ENCODE results near the gene MAPRE3. TPM values are rescaled to one million over a fixed set of nuclear protein-coding genes. Genes with fewer than 3 reads are reported as not detected.

MAPRE3 gene
- total RNA-seq, 1 donor from 2014 or later: 27.0 TPM

DNA sequence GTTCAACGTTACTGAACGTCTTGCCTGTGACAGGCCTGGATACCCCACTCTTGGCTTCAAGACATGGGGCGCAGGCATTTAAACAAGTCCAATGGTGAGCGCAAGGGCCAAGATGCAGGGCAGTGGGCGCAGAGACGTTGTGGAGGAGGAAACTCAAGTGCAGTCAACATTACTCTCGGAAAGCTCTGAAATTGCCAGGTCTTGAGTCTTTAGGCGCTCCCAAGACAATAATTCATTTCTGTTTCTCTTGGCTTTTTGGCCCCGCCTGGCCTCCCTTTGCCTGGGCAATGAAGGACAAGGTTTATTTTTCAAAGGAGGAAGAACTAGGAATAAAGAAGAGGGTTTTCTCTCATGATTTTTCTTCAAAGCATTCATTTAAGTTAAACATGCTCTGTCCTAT, 49.0 kb downstream of the MAPRE3 start:
- no peak for FAIRE-seq
- no peak overlapping the region for H3K27ac ChIP-seq (ENCODE audit: low read depth, low read length)

DNA sequence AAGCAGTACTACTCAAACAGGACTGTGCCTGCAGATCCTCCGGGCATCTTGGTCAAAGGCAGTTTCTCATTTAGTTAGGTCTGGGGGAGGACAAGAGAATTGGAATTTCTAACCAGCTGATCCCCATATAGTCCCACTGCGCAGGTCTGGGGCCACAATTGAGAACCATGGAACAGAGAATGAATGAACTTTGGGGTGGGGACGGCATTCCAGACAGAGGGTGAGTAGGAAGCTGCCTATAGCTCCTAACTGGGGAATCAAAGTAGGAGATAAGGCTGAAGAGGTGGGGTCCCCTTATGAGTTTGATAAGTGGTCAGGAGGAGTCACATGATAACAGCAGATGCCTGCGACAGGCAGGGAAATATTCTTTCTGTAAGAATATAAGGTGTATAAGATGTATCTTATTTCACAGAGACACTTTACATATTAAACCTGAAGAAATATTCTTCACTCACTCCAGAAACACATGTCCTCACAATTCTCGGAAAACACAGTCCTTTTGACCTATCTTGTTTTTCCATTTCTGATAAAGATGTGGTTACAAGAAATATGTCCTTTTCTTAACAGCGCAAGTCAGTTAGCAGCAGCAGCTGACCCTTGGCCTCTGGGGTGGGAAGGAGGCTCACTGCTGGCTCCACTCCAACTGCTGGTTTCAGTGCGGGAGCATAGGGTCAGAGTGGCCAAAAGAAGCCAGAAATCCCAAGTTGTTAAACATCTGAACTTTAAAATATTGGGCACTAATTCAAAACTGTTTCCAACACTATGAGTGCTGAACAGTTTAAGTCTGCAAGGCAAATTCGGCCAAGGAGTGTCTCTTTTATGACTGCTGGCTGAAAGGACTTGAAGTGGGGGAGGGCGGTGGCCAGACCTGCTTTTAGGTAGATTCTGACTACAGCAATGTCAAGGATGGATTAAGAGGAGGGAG, 49.8 kb downstream of the MAPRE3 start:
- no peaks in the 10 kb centered on the region for H3K9me3 ChIP-seq (ENCODE audit: insufficient read depth, low read depth, low read length)
- no peak overlapping the region for H3K9ac ChIP-seq (ENCODE audit: low read length)
- Mint-ChIP-seq H3K36me3 (ENCODE audit: low read depth, unreplicated experiment) (peaks cover 12% of the 10 kb centered on the region), H3K4me3 (ENCODE audit: unreplicated experiment) (peak overlapping the region; percentile 4), H3K27ac (ENCODE audit: unreplicated experiment) (peak overlapping the region; percentile 71), H3K4me1 (ENCODE audit: low read depth, unreplicated experiment) (peaks cover 50% of the 10 kb centered on the region), H3K27me3 (ENCODE audit: low read depth, unreplicated experiment) (peaks cover 4% of the 10 kb centered on the region), H3K9me3 (ENCODE audit: unreplicated experiment) (no peaks in the 10 kb centered on the region)
- no peak overlapping the region for H3K4me3 ChIP-seq (ENCODE audit: insufficient read depth, low read depth, low read length)
- TF ChIP-seq, protein P1, sequence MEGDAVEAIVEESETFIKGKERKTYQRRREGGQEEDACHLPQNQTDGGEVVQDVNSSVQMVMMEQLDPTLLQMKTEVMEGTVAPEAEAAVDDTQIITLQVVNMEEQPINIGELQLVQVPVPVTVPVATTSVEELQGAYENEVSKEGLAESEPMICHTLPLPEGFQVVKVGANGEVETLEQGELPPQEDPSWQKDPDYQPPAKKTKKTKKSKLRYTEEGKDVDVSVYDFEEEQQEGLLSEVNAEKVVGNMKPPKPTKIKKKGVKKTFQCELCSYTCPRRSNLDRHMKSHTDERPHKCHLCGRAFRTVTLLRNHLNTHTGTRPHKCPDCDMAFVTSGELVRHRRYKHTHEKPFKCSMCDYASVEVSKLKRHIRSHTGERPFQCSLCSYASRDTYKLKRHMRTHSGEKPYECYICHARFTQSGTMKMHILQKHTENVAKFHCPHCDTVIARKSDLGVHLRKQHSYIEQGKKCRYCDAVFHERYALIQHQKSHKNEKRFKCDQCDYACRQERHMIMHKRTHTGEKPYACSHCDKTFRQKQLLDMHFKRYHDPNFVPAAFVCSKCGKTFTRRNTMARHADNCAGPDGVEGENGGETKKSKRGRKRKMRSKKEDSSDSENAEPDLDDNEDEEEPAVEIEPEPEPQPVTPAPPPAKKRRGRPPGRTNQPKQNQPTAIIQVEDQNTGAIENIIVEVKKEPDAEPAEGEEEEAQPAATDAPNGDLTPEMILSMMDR (IDR thresholded peaks at IDR 0.05; ENCODE audit: insufficient read depth, low read depth, low read length): no peak
- no peak for TF ChIP-seq EZH2 (IDR thresholded peaks at IDR 0.05; ENCODE audit: insufficient read depth, low read length)
- no peaks in the 10 kb centered on the region for H3K79me2 ChIP-seq (ENCODE audit: insufficient read depth, low read length)
- no peaks in the 10 kb centered on the region for H3K36me3 ChIP-seq (ENCODE audit: insufficient read depth, low read length)
- no peak overlapping the region for H2AFZ ChIP-seq (ENCODE audit: low read depth, low read length)
- peaks cover 18% of the 10 kb centered on the region for H3K4me1 ChIP-seq (ENCODE audit: insufficient read depth, low read length)
- peaks cover 45% of the 10 kb centered on the region for H4K20me1 ChIP-seq (ENCODE audit: insufficient read depth, low read length)
- H3K27ac ChIP-seq (ENCODE audit: low read depth, low read length): no peak overlapping the region
- H3K4me2 ChIP-seq (ENCODE audit: low read length): no peak overlapping the region
- FAIRE-seq (no peak), DNase-seq (ENCODE audit: low read depth) (no peak)
- no peaks in the 10 kb centered on the region for H3K27me3 ChIP-seq (ENCODE audit: insufficient read depth, low read length)

More for the DNA sequence above, 49.0 kb downstream of the MAPRE3 start:
- no peak for TF ChIP-seq EZH2 (IDR thresholded peaks at IDR 0.05; ENCODE audit: insufficient read depth, low read length)
- TF ChIP-seq, protein P1 (IDR thresholded peaks at IDR 0.05; ENCODE audit: insufficient read depth, low read depth, low read length): no peak
- Histone ChIP-seq H3K4me1 (ENCODE audit: insufficient read depth, low read length) (peaks cover 18% of the 10 kb centered on the region), H3K9ac (ENCODE audit: low read length) (no peak overlapping the region), H3K79me2 (ENCODE audit: insufficient read depth, low read length) (no peaks in the 10 kb centered on the region), H2AFZ (ENCODE audit: low read depth, low read length) (no peak overlapping the region), H3K36me3 (ENCODE audit: insufficient read depth, low read length) (no peaks in the 10 kb centered on the region), H3K27me3 (ENCODE audit: insufficient read depth, low read length) (no peaks in the 10 kb centered on the region), H4K20me1 (ENCODE audit: insufficient read depth, low read length) (peaks cover 41% of the 10 kb centered on the region), H3K4me2 (ENCODE audit: low read length) (no peak overlapping the region), H3K9me3 (ENCODE audit: insufficient read depth, low read depth, low read length) (no peaks in the 10 kb centered on the region), H3K4me3 (ENCODE audit: insufficient read depth, low read depth, low read length) (no peak overlapping the region)
- H3K4me3 Mint-ChIP-seq (ENCODE audit: unreplicated experiment): no peak overlapping the region
- peaks cover 14% of the 10 kb centered on the region for H3K36me3 Mint-ChIP-seq (ENCODE audit: low read depth, unreplicated experiment)
- DNase-seq (ENCODE audit: low read depth): no peak
- H3K27me3 Mint-ChIP-seq (ENCODE audit: low read depth, unreplicated experiment): peaks cover 4% of the 10 kb centered on the region
- no peaks in the 10 kb centered on the region for H3K9me3 Mint-ChIP-seq (ENCODE audit: unreplicated experiment)
- H3K27ac Mint-ChIP-seq (ENCODE audit: unreplicated experiment): peak overlapping the region; percentile 67
- H3K4me1 Mint-ChIP-seq (ENCODE audit: low read depth, unreplicated experiment): peaks cover 51% of the 10 kb centered on the region
